Measurements from ENCODE around the gene USP6NL.

The USP6NL gene

DNA sequence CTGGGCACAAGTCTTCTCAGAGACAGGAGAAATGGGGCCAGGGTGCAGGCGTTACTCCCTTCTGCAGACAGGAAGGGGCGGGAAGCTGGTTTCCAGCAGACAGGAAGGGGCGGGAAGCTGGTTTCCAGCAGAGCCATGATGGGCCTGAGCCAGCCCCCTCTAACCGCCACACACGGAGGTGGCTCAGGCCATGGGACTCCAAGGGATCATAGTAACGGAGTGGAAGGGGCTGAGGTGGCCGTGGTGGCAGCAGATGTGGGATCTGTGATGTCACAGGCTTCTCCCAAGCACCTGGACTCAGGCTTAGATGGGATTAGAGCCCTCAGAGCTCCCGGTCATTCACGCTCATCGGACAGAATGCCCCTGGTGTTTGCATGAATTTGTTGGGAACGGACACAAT lies 177.8 kb downstream of the USP6NL start:
- DNase-seq (ENCODE audit: low read depth, low spot score), result no peak
- CTCF ChIA-PET, result interaction anchor here (1.4 kb wide), 1 partner anchor 9 kb away, joined by 5 read pairs; no protein-coding TSS in a partner anchor

DNA sequence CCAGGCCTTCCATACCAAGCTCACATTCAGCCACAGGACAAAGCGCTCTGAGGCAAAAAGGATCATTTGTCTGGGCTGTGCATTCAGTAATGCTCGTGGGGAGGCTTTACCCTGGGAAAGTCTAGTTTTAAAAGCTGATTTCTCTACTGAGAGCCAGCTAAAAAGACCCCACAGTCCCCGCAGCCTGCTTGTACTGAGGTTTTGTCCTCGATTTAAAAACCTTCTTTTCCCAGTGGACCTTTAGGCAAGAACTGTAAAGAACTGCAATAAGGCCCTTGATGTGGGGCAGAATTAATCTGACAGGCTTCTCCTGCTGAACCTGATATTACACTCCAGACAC lies 180.3 kb downstream of the USP6NL start:
- no peak for DNase-seq (ENCODE audit: low read depth, low spot score)
- CTCF ChIA-PET, result no interaction called here
- no peak overlapping the region for H3K4me3 ChIP-seq (ENCODE audit: low read depth, low read length)
- POLR2A ChIA-PET, result no interaction called here
- no peak for TF ChIP-seq CTCF (IDR thresholded peaks at IDR 0.05; ENCODE audit: insufficient read depth, low read length, missing control alignments)

More for the DNA sequence above, 177.8 kb downstream of the USP6NL start:
- TF ChIP-seq CTCF (IDR thresholded peaks at IDR 0.05; ENCODE audit: insufficient read depth, low read length, missing control alignments), result no peak
- no peak overlapping the region for H3K4me3 ChIP-seq (ENCODE audit: low read depth, low read length)
- POLR2A ChIA-PET, result no interaction called here

GRCh38 chr10:11430421-11431215 lies 180.8 kb downstream of the USP6NL start:
- ChIA-PET CTCF (no interaction called here), POLR2A (no interaction called here)
- DNase-seq (ENCODE audit: low read depth, low spot score), result no peak
- H3K4me3 ChIP-seq (ENCODE audit: low read depth, low read length), result no peak overlapping the region
- TF ChIP-seq CTCF (IDR thresholded peaks at IDR 0.05; ENCODE audit: insufficient read depth, low read length, missing control alignments), result no peak

- ChIA-PET POLR2A (no interaction called here), CTCF (interaction anchor here (1.0 to 2.2 kb wide), 3 partner anchors 10 to 328 kb away, joined by 3 to 10 read pairs (median 3); no protein-coding TSS in a partner anchor)
- DNase-seq (ENCODE audit: low read depth, low spot score), result no peak
- TF ChIP-seq CTCF (IDR thresholded peaks at IDR 0.05; ENCODE audit: insufficient read depth, low read length, missing control alignments), result no peak
- H3K4me3 ChIP-seq (ENCODE audit: low read depth, low read length), result no peak overlapping the region
These were observed 181.9 kb downstream of the USP6NL start for GRCh38 chr10:11429439-11430052.

GRCh38 chr10:11425676-11426075 lies 185.8 kb downstream of the USP6NL start:
- H3K4me3 ChIP-seq (ENCODE audit: low read depth, low read length), result no peak overlapping the region
- no peak for TF ChIP-seq CTCF (IDR thresholded peaks at IDR 0.05; ENCODE audit: insufficient read depth, low read length, missing control alignments)
- POLR2A ChIA-PET, result no interaction called here
- no peak for DNase-seq (ENCODE audit: low read depth, low spot score)
- CTCF ChIA-PET, result interaction anchor here (1.0 to 1.1 kb wide), 2 partner anchors 9 to 59 kb away, joined by 3 read pairs; no protein-coding TSS in a partner anchor

DNA sequence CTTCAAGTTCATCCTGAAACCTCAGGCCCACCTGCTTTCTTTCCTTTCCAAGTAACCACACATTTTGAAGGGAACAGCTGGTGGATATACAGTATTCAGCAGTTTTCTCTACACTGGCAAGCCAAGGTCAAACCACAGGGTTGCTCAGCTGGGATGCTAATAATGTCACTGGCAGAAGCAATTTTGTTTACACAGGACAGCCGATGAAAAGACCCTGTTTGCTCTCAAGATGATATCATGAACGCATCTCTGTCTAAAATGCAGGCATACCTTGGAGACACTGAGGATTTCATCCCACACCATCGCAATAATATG lies 186.2 kb downstream of the USP6NL start:
- CTCF ChIA-PET, result interaction anchor here (1.1 to 1.6 kb wide), 2 partner anchors 59 to 60 kb away, joined by 3 read pairs; no protein-coding TSS in a partner anchor
- no peak for DNase-seq (ENCODE audit: low read depth, low spot score)
- no peak overlapping the region for H3K4me3 ChIP-seq (ENCODE audit: low read depth, low read length)
- POLR2A ChIA-PET, result no interaction called here
- TF ChIP-seq CTCF (IDR thresholded peaks at IDR 0.05; ENCODE audit: insufficient read depth, low read length, missing control alignments), result no peak
